ENCODE data around the gene APC2.
"Not testable (repeated sequence)": the region's sequence is repeated elsewhere in the genome, so short reads cannot be mapped to it uniquely, and the experiment has no call there.

The APC2 gene

GRCh38 chr19:1496714-1497577, 47.0 kb downstream of the APC2 start:
- no peak for DNase-seq (ENCODE audit: low spot score)

- no peak for DNase-seq (ENCODE audit: low spot score)
These were observed 47.8 kb downstream of the APC2 start for GRCh38 chr19:1497578-1498235.

GRCh38 chr19:1499231-1499630, 49.3 kb downstream of the APC2 start:
- not testable (repeated sequence) for DNase-seq (ENCODE audit: low spot score)

- DNase-seq (ENCODE audit: low spot score) = no peak
These were observed 51.3 kb downstream of the APC2 start for GRCh38 chr19:1501200-1501595.

GRCh38 chr19:1502433-1503088, 52.6 kb downstream of the APC2 start:
- DNase-seq (ENCODE audit: low spot score) = no peak

DNA sequence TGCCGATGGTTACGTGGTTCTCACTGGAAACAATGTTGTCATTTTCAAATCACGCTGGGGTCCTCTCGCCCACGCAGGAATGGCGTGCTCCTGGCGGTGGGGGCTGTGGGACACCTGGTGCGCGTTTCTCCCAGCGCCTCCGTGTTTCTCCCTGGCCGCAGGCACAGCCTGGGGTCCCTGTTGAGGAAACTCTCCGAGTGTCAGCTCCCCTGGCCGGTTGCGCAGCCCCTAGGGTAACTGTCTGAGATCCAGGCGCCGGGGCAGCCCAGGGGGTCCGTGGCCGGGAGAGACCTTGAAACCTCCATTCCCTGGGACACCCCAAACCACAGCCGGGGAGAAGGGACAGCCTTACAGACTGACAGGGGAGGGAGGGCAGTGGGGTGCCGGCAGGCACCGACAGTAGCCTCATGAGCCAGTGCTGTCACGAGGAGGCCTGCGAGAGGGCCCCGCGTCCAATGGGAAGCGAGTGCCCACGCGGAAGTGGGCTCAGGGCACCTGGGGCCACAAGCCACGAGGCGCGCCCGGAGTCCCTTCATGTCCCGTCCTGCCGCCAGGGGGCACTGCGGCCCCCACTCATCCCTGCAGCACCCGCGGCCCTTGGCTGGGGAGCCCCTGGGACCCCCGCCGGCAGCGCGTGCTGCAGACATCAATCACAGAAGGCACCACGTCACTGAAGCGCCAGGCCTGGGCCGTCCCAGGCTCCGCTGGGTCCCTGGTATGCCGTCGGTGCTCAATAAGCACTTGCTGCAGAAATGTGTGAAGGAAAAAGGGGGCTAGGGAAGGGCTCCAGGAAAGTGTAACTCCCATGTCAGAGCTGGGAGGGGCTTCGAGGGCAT, 53.4 kb downstream of the APC2 start:
- peak; percentile 49 for DNase-seq (ENCODE audit: low spot score)

DNA sequence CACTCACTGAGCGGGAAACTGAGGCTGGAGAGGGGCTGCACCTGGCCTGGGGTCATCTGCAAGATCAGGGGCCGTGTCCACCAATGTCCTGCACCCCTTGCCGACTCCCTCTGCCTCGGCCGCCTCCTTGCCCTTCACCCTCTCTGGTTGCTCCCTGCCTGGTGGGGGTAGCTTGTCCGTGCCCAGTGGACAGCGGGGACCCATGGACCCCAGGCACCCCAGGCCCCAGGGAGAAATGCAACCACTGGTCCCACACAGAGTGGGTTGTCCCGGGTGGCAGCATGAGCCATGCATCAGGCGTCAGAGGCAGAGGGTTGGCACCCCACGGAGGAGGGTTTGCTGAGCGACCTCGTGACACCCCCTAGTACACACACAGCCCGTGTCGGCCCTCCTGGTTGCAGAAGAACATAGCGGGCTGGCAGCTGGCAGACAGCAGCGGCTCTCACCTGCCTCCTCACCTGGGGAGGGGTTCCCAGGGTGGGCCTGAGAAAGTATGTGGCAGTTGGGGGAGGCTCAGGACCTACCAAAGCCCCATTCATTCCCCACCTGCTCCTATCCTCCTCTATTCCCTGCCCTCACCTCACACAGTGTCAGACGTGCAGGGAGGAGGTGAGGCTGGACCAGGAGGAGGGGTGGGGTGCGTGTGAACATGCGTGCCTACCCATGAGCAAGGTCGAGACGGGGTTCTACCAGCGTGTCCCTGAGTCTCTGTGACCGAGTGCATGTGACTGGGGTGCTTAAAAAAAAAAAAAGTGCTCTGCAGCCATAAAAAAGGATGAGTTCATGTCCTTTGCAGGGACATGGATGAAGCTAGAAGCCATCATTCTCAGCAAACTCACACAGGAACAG, 54.2 kb downstream of the APC2 start:
- DNase-seq (ENCODE audit: low spot score) = no peak

DNA sequence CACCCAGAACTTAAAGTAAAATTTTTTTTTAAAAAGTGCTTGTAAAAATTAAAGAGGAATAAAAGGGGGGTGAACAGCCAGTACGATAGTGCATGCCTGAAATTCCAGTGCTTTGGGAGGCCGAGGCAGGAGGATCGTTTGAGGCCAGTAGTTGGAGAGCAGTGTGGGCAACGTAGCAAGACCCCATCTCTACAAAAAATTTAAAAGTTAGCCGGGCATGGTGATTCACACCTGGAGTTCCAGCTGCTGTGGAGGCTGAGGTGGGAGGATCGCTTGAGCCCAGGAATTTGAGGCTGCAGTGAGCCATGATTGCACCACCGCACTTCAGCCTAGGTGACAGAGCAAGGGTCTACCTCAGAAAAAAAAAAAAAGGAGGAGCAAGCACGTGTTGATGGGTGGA, 55.1 kb downstream of the APC2 start:
- no peak for DNase-seq (ENCODE audit: low spot score)

DNA sequence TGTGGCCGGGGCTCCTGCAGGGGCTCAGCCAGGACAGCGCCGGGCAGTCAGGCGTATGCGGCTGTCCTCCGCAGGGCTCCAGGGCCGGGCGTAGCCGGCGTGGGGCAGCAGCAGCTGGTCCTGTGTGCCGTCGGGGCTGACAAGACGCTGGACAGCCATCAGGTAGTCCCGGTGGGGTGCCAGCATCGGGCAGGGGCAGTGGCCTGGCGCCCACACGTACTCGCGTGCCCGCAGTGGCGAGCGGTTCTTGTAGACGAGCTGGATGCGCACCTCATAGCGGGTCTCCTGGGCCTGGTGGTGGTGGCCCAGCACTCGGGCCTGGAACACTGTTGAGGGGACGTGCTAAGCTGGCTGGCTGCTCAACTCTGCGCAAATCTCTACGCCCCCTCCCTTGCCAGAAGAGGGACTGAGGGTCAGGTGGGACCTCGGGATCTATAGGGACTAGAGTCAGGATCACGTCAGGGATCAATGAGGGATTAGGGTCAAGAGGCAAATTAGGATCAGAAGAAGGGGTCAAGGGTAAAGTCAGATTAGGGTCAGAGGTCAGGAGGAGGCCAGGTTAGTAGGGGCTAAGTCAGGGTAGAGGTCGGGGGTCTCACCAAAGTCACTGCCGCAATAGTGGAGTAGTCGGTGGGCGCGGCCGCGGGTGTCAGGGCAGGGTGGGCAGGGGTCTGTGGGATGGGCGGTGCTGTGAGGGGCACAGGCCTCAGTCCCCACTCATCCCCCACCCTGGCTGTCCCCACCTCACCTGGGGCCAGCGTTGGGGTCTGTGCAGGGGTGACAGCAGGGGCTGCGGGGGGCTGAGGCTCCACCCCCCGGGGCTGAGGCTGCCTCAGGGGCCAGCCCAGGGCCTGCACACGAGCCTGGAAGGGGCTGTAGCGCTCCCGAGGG, 56.3 kb downstream of the APC2 start:
- no peak for DNase-seq (ENCODE audit: low spot score)

- no peak for DNase-seq (ENCODE audit: low spot score)
These were observed 57.3 kb downstream of the APC2 start for GRCh38 chr19:1507192-1507660.

- DNase-seq (ENCODE audit: low spot score) = peak; percentile 100
These were observed 58.0 kb downstream of the APC2 start for GRCh38 chr19:1507763-1508506.

DNA sequence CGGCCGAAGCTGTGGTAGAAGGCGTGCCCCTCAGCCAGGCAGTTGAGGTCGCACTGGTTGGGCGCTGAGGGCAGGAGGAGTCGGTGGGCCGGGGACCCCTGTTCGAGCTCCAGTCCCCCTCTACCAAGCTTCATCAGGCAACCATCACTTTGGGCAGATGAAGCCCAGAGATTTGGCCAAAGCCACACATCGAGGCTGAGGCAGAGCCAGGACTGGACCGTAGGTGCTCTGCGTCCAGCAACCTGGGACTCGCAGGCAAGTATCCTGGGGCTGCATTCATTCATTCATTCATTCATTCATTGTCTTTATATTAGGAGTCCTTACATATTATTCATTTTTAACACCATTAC, 58.6 kb downstream of the APC2 start:
- DNase-seq (ENCODE audit: low spot score) = no peak

DNA sequence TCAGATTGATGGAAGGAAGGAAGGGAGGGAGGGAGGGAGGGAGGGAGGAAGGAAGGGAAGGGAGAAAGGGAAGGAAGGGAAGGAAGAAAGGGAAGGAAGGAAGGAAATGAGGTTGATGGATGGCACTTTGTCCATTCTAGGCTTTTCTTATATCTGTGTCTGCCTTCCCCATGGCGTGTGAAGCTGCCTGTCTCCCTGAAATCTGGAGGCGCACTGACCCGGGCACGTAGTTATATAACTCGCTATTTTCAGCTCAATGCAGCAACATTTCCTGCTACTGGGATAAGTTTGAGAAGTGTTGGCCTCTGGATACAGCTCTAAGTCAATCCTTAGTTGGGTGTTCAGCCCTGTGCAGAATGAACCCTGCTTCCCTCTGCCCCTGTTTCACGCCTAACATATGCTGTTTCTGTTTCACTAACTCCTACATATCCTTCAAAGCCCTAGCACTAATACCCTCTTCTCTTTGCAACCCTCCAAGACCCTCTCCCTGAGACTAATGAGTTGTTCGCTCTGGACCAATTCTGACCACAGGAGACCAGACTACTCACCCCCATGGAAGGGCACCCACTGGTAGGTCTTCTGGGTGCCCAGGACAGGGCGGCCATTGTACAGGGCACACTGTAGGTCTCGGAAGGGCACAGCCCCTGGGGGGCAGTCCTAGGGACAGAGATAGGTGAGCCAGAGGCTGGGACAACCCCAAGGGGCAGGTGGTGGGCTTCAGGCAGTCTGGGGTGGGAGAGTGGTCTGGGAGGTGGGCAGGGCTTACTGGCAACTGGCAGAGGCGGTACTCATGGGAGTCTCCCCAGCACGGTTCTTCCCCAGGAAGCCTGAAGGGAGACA, 59.9 kb downstream of the APC2 start:
- DNase-seq (ENCODE audit: low spot score) = no peak

DNA sequence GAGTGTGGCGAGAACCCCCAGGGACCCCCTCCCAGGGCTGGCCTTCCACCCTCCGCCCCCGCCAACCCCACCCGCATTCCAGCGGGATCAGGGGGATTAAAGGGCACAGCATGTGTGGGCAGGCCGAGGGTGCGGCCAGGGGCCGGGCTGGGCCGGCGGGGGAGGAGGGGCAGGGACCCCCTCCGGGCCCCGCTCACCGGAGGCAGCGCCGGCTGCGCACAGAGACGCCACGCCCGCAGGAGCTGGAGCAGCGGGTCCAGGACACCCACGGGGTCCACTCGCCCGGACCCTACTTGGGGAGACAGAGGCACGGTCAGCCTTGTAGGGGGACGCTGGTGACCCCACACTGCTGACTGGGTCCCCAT, 60.5 kb downstream of the APC2 start:
- no peak for DNase-seq (ENCODE audit: low spot score)

- DNase-seq (ENCODE audit: low spot score) = no peak
These were observed 60.9 kb downstream of the APC2 start for GRCh38 chr19:1510807-1511206.

GRCh38 chr19:1511318-1512317, 61.7 kb downstream of the APC2 start:
- no peak for DNase-seq (ENCODE audit: low spot score)

All from HuH-7 (cell line).